GM23248 (cell line): Measurements from ENCODE around the gene WNT1. TPM values are rescaled to one million over a fixed set of nuclear protein-coding genes. Genes with fewer than 3 reads are reported as not detected.

Experiments
- DNase-seq: peaks from one replicate; pipeline ENCODE4 v3.0.0-alpha.2; 2015
- H2AFZ ChIP-seq: fragments of 200-600 bp; sonication (generic); 2 replicates; pipeline ENCODE4 v1.6.1; 2016; ENCODE audit warnings: antibody characterized with exemption
- H3F3A ChIP-seq: fragments of 200-600 bp; sonication (generic); 2 replicates; pipeline ENCODE4 v1.6.1; 2016; ENCODE audit warnings: mild to moderate bottlenecking, antibody characterized with exemption, mixed run types; ENCODE audit not compliant: insufficient read depth
- H3K27ac ChIP-seq: fragments of 200-600 bp; sonication (generic); 2 replicates; pipeline ENCODE4 v1.5.1; 2016; ENCODE audit warnings: mild to moderate bottlenecking
- H3K27me3 ChIP-seq: fragments of 200-600 bp; sonication (generic); replicated peaks from 2 replicates; pipeline ENCODE4 v1.6.1; 2016; ENCODE audit warnings: mild to moderate bottlenecking; ENCODE audit not compliant: insufficient read depth
- H3K36me3 ChIP-seq: fragments of 200-600 bp; sonication (generic); 2 replicates; pipeline ENCODE4 v1.6.1; 2016; ENCODE audit warnings: low read depth, mild to moderate bottlenecking
- H3K4me1 ChIP-seq: fragments of 200-600 bp; sonication (generic); 2 replicates; pipeline ENCODE4 v1.6.1; 2016; ENCODE audit warnings: mild to moderate bottlenecking; ENCODE audit not compliant: insufficient read depth
- H3K4me2 ChIP-seq: fragments of 200-600 bp; sonication (generic); one replicate; pipeline ENCODE4 v1.6.1; 2016; ENCODE audit warnings: mild to moderate bottlenecking; ENCODE audit not compliant: unreplicated experiment
- H3K4me3 ChIP-seq: fragments of 200-600 bp; sonication (generic); 2 replicates; pipeline ENCODE4 v1.5.1; 2016; ENCODE audit warnings: mild to moderate bottlenecking
- H3K79me2 ChIP-seq: fragments of 200-600 bp; sonication (generic); 2 replicates; pipeline ENCODE4 v1.6.1; 2016; ENCODE audit warnings: mild to moderate bottlenecking; ENCODE audit not compliant: insufficient read depth
- H3K9ac ChIP-seq: fragments of 200-600 bp; sonication (generic); 2 replicates; pipeline ENCODE4 v1.6.1; 2016; ENCODE audit warnings: mild to moderate bottlenecking
- H3K9me2 ChIP-seq: fragments of 200-600 bp; sonication (generic); 2 replicates; pipeline ENCODE4 v1.6.1; 2016; ENCODE audit warnings: mixed run types, mild to moderate bottlenecking, moderate library complexity; ENCODE audit not compliant: insufficient read depth
- H3K9me3 ChIP-seq: fragments of 200-600 bp; sonication (generic); one replicate; pipeline ENCODE4 v1.6.1; 2017; ENCODE audit warnings: low read depth
- H4K20me1 ChIP-seq: fragments of 200-600 bp; sonication (generic); 2 replicates; pipeline ENCODE4 v1.6.0; 2016; ENCODE audit not compliant: insufficient read depth
- EZH2 ChIP-seq: fragments of 200-600 bp; sonication (generic); IDR thresholded peaks from 2 replicates; pipeline ENCODE4 v1.6.1; 2018; ENCODE audit warnings: antibody characterized with exemption, mild to moderate bottlenecking; ENCODE audit not compliant: insufficient read depth, poor library complexity, severe bottlenecking
- EZH2phosphoT487 ChIP-seq: fragments of 200-600 bp; sonication (generic); IDR thresholded peaks from 2 replicates; pipeline ENCODE4 v1.6.1; 2018; ENCODE audit warnings: antibody characterized with exemption, moderate library complexity, mild to moderate bottlenecking, low read depth; ENCODE audit not compliant: insufficient read depth
- WGBS, 2 experiments: methylation state at CpG; one replicate each; pipeline ENCODE4 v1.1.6; 2015 to 2017; ENCODE audit warnings: low lambda C conversion rate in 2 of 2, low coverage in 1 of 2; ENCODE audit errors: missing lambda C conversion rate in 2 of 2; 5-methylcytosine and 5-hydroxymethylcytosine counted together
- in situ Hi-C: fragments of 300-500 bp; cut with MboI; formaldehyde crosslinking; loops from 2 replicates; pipeline ENCODE4 v1.15.0; 2020
- polyA plus RNA-seq: library from polyadenylated mRNA; unstranded; fragments of >200 nt; fragmentation: Nextera tagmentation; extraction: Ambion mirVana; gene quantifications from 2 replicates; pipeline ENCODE4 v1.2.1, GENCODE V29; 2016
- total RNA-seq: library from RNA; depleted of rRNA; stranded (reverse); fragments of >200 nt; shearing (Covaris generic); gene quantifications from 2 replicates; pipeline ENCODE4 v1.2.3, GENCODE V29; 2014

Gene WNT1
- total and polyA plus RNA-seq, 2 experiments from 2014 or later, result not detected

DNA sequence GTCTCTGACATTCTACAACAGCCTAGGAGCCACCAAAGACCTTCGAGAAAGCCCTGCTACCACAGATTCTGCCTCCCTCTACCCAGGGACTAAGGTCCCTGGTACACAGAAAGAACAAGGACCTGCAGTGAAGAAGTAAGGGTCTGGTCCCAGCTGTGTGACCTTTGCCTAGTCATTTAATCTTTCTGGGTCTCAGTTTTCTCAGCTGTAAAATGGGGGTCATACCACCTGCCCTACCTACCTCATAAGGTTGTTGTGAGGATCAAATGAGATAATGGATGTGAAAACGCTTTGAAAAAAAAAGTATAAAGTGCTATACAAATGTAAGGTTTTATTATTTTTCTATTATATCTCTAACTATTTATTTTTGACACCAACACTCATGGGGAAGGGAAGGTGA, 45.7 kb downstream of the WNT1 start:
- H3K27me3 ChIP-seq, result no peaks in the 10 kb centered on the region
- no peak overlapping the region for H3K4me2 ChIP-seq
- TF ChIP-seq EZH2, result no peak
- no peak for TF ChIP-seq EZH2phosphoT487
- peaks cover 30% of the 10 kb centered on the region for H3K36me3 ChIP-seq
- H3K9me2 ChIP-seq, result no peaks in the 10 kb centered on the region
- no peak overlapping the region for H2AFZ ChIP-seq
- in situ Hi-C loops, result no loop called here
- peaks cover 7% of the 10 kb centered on the region for H3K4me1 ChIP-seq
- no peak for DNase-seq
- no peak overlapping the region for H3K27ac ChIP-seq
- WGBS, 2 experiments, result 100% methylated on average over 2 of the region's 2 CpGs
- no peaks in the 10 kb centered on the region for H4K20me1 ChIP-seq
- H3F3A ChIP-seq, result peaks cover 26% of the 10 kb centered on the region; the same call in 1 of the 2 replicates
- no peak overlapping the region for H3K4me3 ChIP-seq
- no peak overlapping the region for H3K9ac ChIP-seq
- no peaks in the 10 kb centered on the region for H3K9me3 ChIP-seq
- H3K79me2 ChIP-seq, result no peaks in the 10 kb centered on the region

DNA sequence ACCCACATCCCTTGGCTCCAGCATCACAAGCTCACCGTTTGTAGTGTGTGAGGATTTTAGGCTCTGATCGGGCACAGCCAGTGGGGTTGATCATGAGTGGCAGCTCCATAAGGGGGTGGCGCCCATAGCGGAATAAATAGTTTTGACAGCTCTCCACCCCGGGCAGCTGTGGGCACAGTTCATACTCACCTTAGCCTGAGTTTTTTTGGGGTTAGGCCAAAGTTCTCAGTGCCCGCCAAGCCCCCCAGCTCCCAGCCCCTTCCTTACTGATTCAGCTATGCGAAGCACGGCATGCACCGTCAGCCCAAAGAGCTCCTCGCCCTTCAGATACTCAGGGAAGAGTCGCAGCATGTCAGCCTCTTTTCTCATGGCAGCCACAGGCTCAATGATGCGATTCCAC, 46.4 kb downstream of the WNT1 start:
- peaks cover 33% of the 10 kb centered on the region for H3K36me3 ChIP-seq
- in situ Hi-C loops, result no loop called here
- 85 to 86% methylated on average over 12 of the region's 12 CpGs for WGBS, 2 experiments

DNA sequence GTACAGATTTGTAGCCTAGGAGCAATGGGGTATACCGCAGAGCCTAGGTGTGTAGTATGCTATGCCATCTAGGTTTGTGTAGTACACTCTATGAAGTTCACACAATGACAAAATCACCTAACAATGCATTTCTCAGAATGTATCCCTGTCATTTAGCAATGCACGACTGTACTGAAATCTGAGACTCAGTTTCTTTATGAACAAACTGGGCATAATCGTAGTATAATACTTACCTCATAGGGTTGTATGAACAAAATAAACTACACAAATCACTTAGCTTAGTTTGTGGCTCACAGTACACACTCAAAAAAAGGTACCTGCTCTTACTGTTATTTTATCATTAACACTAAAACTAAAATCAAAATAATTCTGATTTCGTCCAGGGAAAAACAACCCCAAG, 47.3 kb downstream of the WNT1 start:
- Histone ChIP-seq H2AFZ (no peak overlapping the region), H3K9me2 (no peaks in the 10 kb centered on the region), H3K4me2 (no peak overlapping the region), H3K4me1 (no peaks in the 10 kb centered on the region), H3K36me3 (peaks cover 37% of the 10 kb centered on the region), H3K9ac (no peak overlapping the region), H3K27ac (no peak overlapping the region), H3F3A (peaks cover 15% of the 10 kb centered on the region; the same call in 1 of the 2 replicates), H4K20me1 (no peaks in the 10 kb centered on the region), H3K27me3 (no peaks in the 10 kb centered on the region), H3K9me3 (no peaks in the 10 kb centered on the region), H3K79me2 (peaks cover 9% of the 10 kb centered on the region; the same call in 1 of the 2 replicates), H3K4me3 (no peak overlapping the region)
- TF ChIP-seq EZH2, result no peak
- TF ChIP-seq EZH2phosphoT487, result no peak
- in situ Hi-C loops, result no loop called here
- DNase-seq, result no peak
- WGBS, 2 experiments, result 97 to 98% methylated on average over 4 of the region's 4 CpGs

More for the DNA sequence above, 46.4 kb downstream of the WNT1 start:
- no peak overlapping the region for H3K4me3 ChIP-seq
- peaks cover 4% of the 10 kb centered on the region; the same call in 1 of the 2 replicates for H3K79me2 ChIP-seq
- H2AFZ ChIP-seq, result no peak overlapping the region
- H3K27ac ChIP-seq, result no peak overlapping the region
- no peaks in the 10 kb centered on the region for H3K27me3 ChIP-seq
- H3K9ac ChIP-seq, result no peak overlapping the region
- H3K9me2 ChIP-seq, result no peaks in the 10 kb centered on the region
- TF ChIP-seq EZH2 (no peak), EZH2phosphoT487 (no peak)
- no peak for DNase-seq
- H3K4me1 ChIP-seq, result peaks cover 4% of the 10 kb centered on the region
- no peaks in the 10 kb centered on the region for H3K9me3 ChIP-seq
- H4K20me1 ChIP-seq, result no peaks in the 10 kb centered on the region
- H3K4me2 ChIP-seq, result no peak overlapping the region
- peaks cover 20% of the 10 kb centered on the region; the same call in 1 of the 2 replicates for H3F3A ChIP-seq

DNA sequence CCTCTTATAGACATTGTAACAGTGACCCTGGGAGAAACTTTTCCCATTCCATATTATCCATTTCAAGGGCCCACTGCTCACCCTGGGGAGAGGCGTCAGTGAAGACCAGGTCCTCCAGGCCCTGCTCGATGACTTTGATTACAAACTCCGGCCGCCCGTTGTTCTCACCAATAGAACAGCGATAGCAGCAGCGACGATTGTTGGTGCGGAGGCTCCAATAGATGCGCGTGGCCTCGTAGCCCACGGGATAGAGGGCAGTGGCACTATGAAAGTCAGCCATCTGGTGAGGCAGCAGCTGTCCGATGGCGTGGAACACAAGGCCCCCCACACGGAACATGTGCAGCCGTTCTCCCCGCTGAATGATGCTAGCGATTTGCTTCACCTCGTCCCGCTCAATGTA, 48.0 kb downstream of the WNT1 start:
- no peaks in the 10 kb centered on the region for H3K9me3 ChIP-seq
- H3K27ac ChIP-seq, result no peak overlapping the region
- in situ Hi-C loops, result no loop called here
- TF ChIP-seq EZH2 (no peak), EZH2phosphoT487 (no peak)
- H3K9me2 ChIP-seq, result no peaks in the 10 kb centered on the region
- H3K4me2 ChIP-seq, result no peak overlapping the region
- no peak overlapping the region for H3K4me3 ChIP-seq
- H3K36me3 ChIP-seq, result peaks cover 39% of the 10 kb centered on the region
- DNase-seq, result no peak
- H4K20me1 ChIP-seq, result no peaks in the 10 kb centered on the region
- no peaks in the 10 kb centered on the region for H3K27me3 ChIP-seq
- H3K79me2 ChIP-seq, result peaks cover 9% of the 10 kb centered on the region; the same call in 1 of the 2 replicates
- no peak overlapping the region for H3K9ac ChIP-seq
- no peaks in the 10 kb centered on the region for H3K4me1 ChIP-seq
- H2AFZ ChIP-seq, result no peak overlapping the region
- peaks cover 15% of the 10 kb centered on the region; the same call in 1 of the 2 replicates for H3F3A ChIP-seq
- WGBS, 2 experiments, result 94 to 97% methylated on average over 16 to 21 of the region's 21 CpGs
